ENCODE data around the gene GLB1L.
"Not testable (repeated sequence)": the region's sequence is repeated elsewhere in the genome, so short reads cannot be mapped to it uniquely, and the experiment has no call there.

GLB1L gene

GRCh38 chr2:219205165-219205538 lies 40.1 kb downstream of the GLB1L start:
- DNase-seq: no peak

GRCh38 chr2:219204425-219205164 lies 40.6 kb downstream of the GLB1L start:
- no peak for DNase-seq

GRCh38 chr2:219201331-219201730 lies 43.9 kb downstream of the GLB1L start:
- DNase-seq: not testable (repeated sequence)

- not testable (repeated sequence) for DNase-seq
Observed at GRCh38 chr2:219200502-219201326, 44.5 kb downstream of the GLB1L start.

GRCh38 chr2:219199470-219200211 lies 45.6 kb downstream of the GLB1L start:
- DNase-seq: no peak

- no peak for DNase-seq
Observed at GRCh38 chr2:219198974-219199373, 46.3 kb downstream of the GLB1L start.

GRCh38 chr2:219197388-219197787 lies 47.9 kb downstream of the GLB1L start:
- DNase-seq: no peak

- no peak for DNase-seq
Observed at GRCh38 chr2:219186754-219187456, 58.3 kb downstream of the GLB1L start.
